ENCODE results near the gene CDH23.

GRCh38 chr10:71455035-71455434, 58.3 kb downstream of the CDH23 start:
- TF ChIP-seq ZBTB26 (CRISPR knock-in tag; IDR thresholded peaks at IDR 0.05) (no peak), PML (IDR thresholded peaks at IDR 0.05; ENCODE audit: low read length) (no peak), ZBTB1 (CRISPR knock-in tag; IDR thresholded peaks at IDR 0.05; ENCODE audit: borderline replicate concordance, low read depth) (no peak), MXI1 (IDR thresholded peaks at IDR 0.05; ENCODE audit: low read depth, low read length) (no peak), ZNF76 (CRISPR knock-in tag; IDR thresholded peaks at IDR 0.05; ENCODE audit: borderline replicate concordance) (no peak), STAG1 (CRISPR knock-in tag; IDR thresholded peaks at IDR 0.05; ENCODE audit: borderline replicate concordance) (no peak), YY1 (IDR thresholded peaks at IDR 0.05; ENCODE audit: borderline replicate concordance in 1 of 3, control insufficient read depth in 1 of 3, extremely low read depth in 1 of 3, insufficient read depth in 3 of 3, insufficient read length in 1 of 3, insufficient replicate concordance in 2 of 3, low read depth in 1 of 3, low read length in 2 of 3) (no peak), CTCF (IDR thresholded peaks at IDR 0.05 in 2 of 3, conservative IDR thresholded peaks at IDR 0.05 in 1 of 3; ENCODE audit: insufficient read depth in 2 of 3, low read depth in 1 of 3, low read length in 3 of 3) (no peak), HDAC1 (IDR thresholded peaks at IDR 0.05) (no peak), RFX5 (IDR thresholded peaks at IDR 0.05; ENCODE audit: low read depth, low read length) (no peak), E2F6 (IDR thresholded peaks at IDR 0.05; ENCODE audit: borderline replicate concordance in 1 of 2, extremely low read depth in 1 of 2, insufficient read depth in 1 of 2, insufficient read length in 1 of 2, low read depth in 1 of 2, low read length in 1 of 2, poor library complexity in 1 of 2, severe bottlenecking in 1 of 2) (no peak)
